Erythroblast (primary cell): ENCODE data around the gene MDGA2.

Experiments used
- GATA1 ChIP-seq: IDR thresholded peaks from 2 replicates; pipeline ENCODE4 v1.6.1; 2011; ENCODE audit warnings: low read depth, mild to moderate bottlenecking, control low read depth, low read length, moderate library complexity
- POLR2A ChIP-seq: IDR thresholded peaks from 2 replicates; pipeline ENCODE4 v1.6.1; 2011; ENCODE audit warnings: mild to moderate bottlenecking, low read length

GRCh38 chr14:47200740-47201139 is 474.7 kb downstream of the MDGA2 start:
- TF ChIP-seq POLR2A: no peak
- no peak for TF ChIP-seq GATA1
